HL-60 (cell line): ENCODE measurements around the gene TNIK.

ENCODE experiments used
- DNase-seq, 2 experiments: peaks; one replicate each; pipeline ENCODE4 v3.0.0-alpha.2; 2010 to 2020; ENCODE audit warnings: low read depth in 1 of 2, low spot score in 1 of 2
- H3K27ac ChIP-seq: fragments of 250-450 bp; sonication (Bioruptor Pico); replicated peaks from 2 replicates; pipeline ENCODE4 v1.5.1; 2020; ENCODE audit warnings: mild to moderate bottlenecking, moderate library complexity
- H3K27me3 ChIP-seq: fragments of 250-450 bp; sonication (Bioruptor Pico); 2 replicates; pipeline ENCODE4 v1.5.1; 2021; ENCODE audit warnings: mild to moderate bottlenecking, moderate library complexity; ENCODE audit not compliant: insufficient read depth, poor library complexity, severe bottlenecking
- H3K4me3 ChIP-seq: replicated peaks from 2 replicates; pipeline ENCODE4 v1.5.1; 2011; ENCODE audit warnings: mild to moderate bottlenecking, control low read depth, low read length; ENCODE audit not compliant: insufficient read depth
- GABPA ChIP-seq: IDR thresholded peaks from 2 replicates; pipeline ENCODE4 v1.6.1; 2012; ENCODE audit warnings: low read depth
- POLR2AphosphoS5 ChIP-seq: IDR thresholded peaks from 2 replicates; pipeline ENCODE4 v1.6.1; 2012; ENCODE audit warnings: low read depth
- SPI1 ChIP-seq: IDR thresholded peaks from 2 replicates; pipeline ENCODE4 v1.6.1; 2012; ENCODE audit warnings: low read depth, mild to moderate bottlenecking, borderline replicate concordance
- TF ChIP-seq, protein P1 (sequence below): IDR thresholded peaks from 2 replicates; pipeline ENCODE4 v1.6.1; 2012; ENCODE audit warnings: low read depth; ENCODE audit not compliant: insufficient replicate concordance
- TF ChIP-seq, protein P2 (sequence below): IDR thresholded peaks from one replicate; pipeline ENCODE4 v1.5.1; 2011; ENCODE audit warnings: low read length, control low read depth, inconsistent platforms; ENCODE audit not compliant: insufficient read depth

The TNIK gene

GRCh38 chr3:171373711-171374110 is 86.5 kb downstream of the TNIK start:
- DNase-seq, result no peak
- no peak overlapping the region for H3K4me3 ChIP-seq
- no peak for TF ChIP-seq SPI1
- TF ChIP-seq POLR2AphosphoS5, result no peak
- TF ChIP-seq GABPA, result no peak
- TF ChIP-seq, protein P1, sequence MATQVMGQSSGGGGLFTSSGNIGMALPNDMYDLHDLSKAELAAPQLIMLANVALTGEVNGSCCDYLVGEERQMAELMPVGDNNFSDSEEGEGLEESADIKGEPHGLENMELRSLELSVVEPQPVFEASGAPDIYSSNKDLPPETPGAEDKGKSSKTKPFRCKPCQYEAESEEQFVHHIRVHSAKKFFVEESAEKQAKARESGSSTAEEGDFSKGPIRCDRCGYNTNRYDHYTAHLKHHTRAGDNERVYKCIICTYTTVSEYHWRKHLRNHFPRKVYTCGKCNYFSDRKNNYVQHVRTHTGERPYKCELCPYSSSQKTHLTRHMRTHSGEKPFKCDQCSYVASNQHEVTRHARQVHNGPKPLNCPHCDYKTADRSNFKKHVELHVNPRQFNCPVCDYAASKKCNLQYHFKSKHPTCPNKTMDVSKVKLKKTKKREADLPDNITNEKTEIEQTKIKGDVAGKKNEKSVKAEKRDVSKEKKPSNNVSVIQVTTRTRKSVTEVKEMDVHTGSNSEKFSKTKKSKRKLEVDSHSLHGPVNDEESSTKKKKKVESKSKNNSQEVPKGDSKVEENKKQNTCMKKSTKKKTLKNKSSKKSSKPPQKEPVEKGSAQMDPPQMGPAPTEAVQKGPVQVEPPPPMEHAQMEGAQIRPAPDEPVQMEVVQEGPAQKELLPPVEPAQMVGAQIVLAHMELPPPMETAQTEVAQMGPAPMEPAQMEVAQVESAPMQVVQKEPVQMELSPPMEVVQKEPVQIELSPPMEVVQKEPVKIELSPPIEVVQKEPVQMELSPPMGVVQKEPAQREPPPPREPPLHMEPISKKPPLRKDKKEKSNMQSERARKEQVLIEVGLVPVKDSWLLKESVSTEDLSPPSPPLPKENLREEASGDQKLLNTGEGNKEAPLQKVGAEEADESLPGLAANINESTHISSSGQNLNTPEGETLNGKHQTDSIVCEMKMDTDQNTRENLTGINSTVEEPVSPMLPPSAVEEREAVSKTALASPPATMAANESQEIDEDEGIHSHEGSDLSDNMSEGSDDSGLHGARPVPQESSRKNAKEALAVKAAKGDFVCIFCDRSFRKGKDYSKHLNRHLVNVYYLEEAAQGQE, result no peak
- TF ChIP-seq, protein P2, sequence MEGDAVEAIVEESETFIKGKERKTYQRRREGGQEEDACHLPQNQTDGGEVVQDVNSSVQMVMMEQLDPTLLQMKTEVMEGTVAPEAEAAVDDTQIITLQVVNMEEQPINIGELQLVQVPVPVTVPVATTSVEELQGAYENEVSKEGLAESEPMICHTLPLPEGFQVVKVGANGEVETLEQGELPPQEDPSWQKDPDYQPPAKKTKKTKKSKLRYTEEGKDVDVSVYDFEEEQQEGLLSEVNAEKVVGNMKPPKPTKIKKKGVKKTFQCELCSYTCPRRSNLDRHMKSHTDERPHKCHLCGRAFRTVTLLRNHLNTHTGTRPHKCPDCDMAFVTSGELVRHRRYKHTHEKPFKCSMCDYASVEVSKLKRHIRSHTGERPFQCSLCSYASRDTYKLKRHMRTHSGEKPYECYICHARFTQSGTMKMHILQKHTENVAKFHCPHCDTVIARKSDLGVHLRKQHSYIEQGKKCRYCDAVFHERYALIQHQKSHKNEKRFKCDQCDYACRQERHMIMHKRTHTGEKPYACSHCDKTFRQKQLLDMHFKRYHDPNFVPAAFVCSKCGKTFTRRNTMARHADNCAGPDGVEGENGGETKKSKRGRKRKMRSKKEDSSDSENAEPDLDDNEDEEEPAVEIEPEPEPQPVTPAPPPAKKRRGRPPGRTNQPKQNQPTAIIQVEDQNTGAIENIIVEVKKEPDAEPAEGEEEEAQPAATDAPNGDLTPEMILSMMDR, result no peak
- H3K27me3 ChIP-seq, result peaks cover 3% of the 10 kb centered on the region
- no peak overlapping the region for H3K27ac ChIP-seq

- Histone ChIP-seq H3K27ac (no peak overlapping the region), H3K4me3 (no peak overlapping the region), H3K27me3 (peaks cover 3% of the 10 kb centered on the region)
- no peak for TF ChIP-seq GABPA
- TF ChIP-seq POLR2AphosphoS5, result no peak
- TF ChIP-seq, protein P1, result no peak
- TF ChIP-seq, protein P2, result no peak
- TF ChIP-seq SPI1, result no peak
- DNase-seq, result no peak
Measured at GRCh38 chr3:171372694-171373093, 87.5 kb downstream of the TNIK start.

- TF ChIP-seq SPI1 (no peak), GABPA (no peak), POLR2AphosphoS5 (no peak)
- TF ChIP-seq, protein P1, result no peak
- TF ChIP-seq, protein P2, result no peak
- H3K27ac ChIP-seq, result no peak overlapping the region
Measured at GRCh38 chr3:171371354-171371753, 88.9 kb downstream of the TNIK start.

More at GRCh38 chr3:171371354-171371753, 88.9 kb downstream of the TNIK start:
- Histone ChIP-seq H3K27me3 (peaks cover 3% of the 10 kb centered on the region), H3K4me3 (no peak overlapping the region)
- DNase-seq, result no peak
